Measurements from ENCODE around the gene TMEM184B. TPM values are rescaled to one million over a fixed set of nuclear protein-coding genes. Genes with fewer than 3 reads are reported as not detected.

Gene TMEM184B
- total RNA-seq, 1 experiment from 2014 or later = 89.7 TPM

DNA sequence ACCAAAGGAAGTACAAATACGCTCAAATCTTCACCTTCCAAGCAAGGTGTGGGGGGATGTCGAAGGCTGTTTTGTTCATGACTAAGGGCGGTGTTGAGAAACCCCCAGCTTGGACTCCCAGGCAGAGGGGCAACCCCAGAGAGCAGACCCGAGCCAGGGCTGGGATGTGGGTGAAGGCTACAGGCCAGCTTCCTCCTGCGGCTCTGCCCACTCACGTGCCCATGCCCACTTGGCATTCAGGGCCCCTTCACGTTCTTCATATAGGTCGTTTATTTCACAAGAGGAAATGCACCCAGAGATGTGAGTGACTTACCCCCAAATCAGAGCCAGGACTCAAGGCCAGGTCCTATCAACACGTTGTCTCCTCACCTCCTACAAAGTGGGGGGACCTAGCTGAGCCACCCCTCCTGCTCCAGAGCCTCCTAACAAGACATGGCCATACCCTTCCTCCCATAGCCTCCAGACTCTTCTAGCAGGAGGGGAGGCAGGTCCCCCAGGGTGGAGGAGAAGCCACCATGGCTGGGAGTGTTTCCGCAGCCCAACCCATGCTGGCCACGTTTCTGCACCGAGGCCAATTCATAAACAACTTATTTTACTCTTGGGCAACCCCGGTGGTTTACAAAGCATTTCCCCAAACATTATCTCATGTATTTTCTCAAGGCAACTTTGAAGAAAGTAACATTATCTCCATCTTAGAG lies 22.0 kb downstream of the TMEM184B start:
- Mint-ChIP-seq H3K4me3 (no peak overlapping the region), H3K9me3 (no peaks in the 10 kb centered on the region; the same call in 1 of the 2 replicates), H3K4me1 (no peaks in the 10 kb centered on the region), H3K36me3 (peaks cover 25% of the 10 kb centered on the region), H3K27ac (no peak overlapping the region), H3K27me3 (ENCODE audit: low read depth) (no peaks in the 10 kb centered on the region)
- ATAC-seq = no peak
- ChIA-PET POLR2A (no interaction called here), CTCF (no interaction called here)
- no peak for TF ChIP-seq MXD4 (CRISPR knock-in tag; IDR thresholded peaks at IDR 0.05; ENCODE audit: borderline replicate concordance)
- no peak for TF ChIP-seq NFYB (CRISPR knock-in tag; conservative IDR thresholded peaks at IDR 0.05; ENCODE audit: low read depth)
- TF ChIP-seq, protein P1, sequence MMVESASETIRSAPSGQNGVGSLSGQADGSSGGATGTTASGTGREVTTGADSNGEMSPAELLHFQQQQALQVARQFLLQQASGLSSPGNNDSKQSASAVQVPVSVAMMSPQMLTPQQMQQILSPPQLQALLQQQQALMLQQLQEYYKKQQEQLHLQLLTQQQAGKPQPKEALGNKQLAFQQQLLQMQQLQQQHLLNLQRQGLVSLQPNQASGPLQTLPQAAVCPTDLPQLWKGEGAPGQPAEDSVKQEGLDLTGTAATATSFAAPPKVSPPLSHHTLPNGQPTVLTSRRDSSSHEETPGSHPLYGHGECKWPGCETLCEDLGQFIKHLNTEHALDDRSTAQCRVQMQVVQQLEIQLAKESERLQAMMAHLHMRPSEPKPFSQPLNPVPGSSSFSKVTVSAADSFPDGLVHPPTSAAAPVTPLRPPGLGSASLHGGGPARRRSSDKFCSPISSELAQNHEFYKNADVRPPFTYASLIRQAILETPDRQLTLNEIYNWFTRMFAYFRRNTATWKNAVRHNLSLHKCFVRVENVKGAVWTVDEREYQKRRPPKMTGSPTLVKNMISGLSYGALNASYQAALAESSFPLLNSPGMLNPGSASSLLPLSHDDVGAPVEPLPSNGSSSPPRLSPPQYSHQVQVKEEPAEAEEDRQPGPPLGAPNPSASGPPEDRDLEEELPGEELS (CRISPR knock-in tag; IDR thresholded peaks at IDR 0.05) = no peak
- TF ChIP-seq, protein P2, sequence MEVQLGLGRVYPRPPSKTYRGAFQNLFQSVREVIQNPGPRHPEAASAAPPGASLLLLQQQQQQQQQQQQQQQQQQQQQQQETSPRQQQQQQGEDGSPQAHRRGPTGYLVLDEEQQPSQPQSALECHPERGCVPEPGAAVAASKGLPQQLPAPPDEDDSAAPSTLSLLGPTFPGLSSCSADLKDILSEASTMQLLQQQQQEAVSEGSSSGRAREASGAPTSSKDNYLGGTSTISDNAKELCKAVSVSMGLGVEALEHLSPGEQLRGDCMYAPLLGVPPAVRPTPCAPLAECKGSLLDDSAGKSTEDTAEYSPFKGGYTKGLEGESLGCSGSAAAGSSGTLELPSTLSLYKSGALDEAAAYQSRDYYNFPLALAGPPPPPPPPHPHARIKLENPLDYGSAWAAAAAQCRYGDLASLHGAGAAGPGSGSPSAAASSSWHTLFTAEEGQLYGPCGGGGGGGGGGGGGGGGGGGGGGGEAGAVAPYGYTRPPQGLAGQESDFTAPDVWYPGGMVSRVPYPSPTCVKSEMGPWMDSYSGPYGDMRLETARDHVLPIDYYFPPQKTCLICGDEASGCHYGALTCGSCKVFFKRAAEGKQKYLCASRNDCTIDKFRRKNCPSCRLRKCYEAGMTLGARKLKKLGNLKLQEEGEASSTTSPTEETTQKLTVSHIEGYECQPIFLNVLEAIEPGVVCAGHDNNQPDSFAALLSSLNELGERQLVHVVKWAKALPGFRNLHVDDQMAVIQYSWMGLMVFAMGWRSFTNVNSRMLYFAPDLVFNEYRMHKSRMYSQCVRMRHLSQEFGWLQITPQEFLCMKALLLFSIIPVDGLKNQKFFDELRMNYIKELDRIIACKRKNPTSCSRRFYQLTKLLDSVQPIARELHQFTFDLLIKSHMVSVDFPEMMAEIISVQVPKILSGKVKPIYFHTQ (CRISPR knock-in tag; IDR thresholded peaks at IDR 0.05) = no peak
- TF ChIP-seq ZNF317 (CRISPR knock-in tag; IDR thresholded peaks at IDR 0.05; ENCODE audit: borderline replicate concordance, low read depth) = no peak
- TF ChIP-seq NR1H2 (CRISPR knock-in tag; IDR thresholded peaks at IDR 0.05) = no peak
- TF ChIP-seq ZBTB21 (CRISPR knock-in tag; IDR thresholded peaks at IDR 0.05; ENCODE audit: borderline replicate concordance) = no peak
- no peak for TF ChIP-seq MLX (CRISPR knock-in tag; IDR thresholded peaks at IDR 0.05)
- TF ChIP-seq, protein P3, sequence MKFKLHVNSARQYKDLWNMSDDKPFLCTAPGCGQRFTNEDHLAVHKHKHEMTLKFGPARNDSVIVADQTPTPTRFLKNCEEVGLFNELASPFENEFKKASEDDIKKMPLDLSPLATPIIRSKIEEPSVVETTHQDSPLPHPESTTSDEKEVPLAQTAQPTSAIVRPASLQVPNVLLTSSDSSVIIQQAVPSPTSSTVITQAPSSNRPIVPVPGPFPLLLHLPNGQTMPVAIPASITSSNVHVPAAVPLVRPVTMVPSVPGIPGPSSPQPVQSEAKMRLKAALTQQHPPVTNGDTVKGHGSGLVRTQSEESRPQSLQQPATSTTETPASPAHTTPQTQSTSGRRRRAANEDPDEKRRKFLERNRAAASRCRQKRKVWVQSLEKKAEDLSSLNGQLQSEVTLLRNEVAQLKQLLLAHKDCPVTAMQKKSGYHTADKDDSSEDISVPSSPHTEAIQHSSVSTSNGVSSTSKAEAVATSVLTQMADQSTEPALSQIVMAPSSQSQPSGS (CRISPR knock-in tag; IDR thresholded peaks at IDR 0.05; ENCODE audit: borderline replicate concordance, low read depth) = no peak
- TF ChIP-seq ZNF396 (CRISPR knock-in tag; IDR thresholded peaks at IDR 0.05; ENCODE audit: borderline replicate concordance) = no peak
- no peak for TF ChIP-seq IRF2 (CRISPR knock-in tag; IDR thresholded peaks at IDR 0.05; ENCODE audit: borderline replicate concordance, low read depth)
- no peak for TF ChIP-seq ZNF671 (CRISPR knock-in tag; IDR thresholded peaks at IDR 0.05)
- TF ChIP-seq ZNF121 (CRISPR knock-in tag; IDR thresholded peaks at IDR 0.05) = no peak
- no peak for TF ChIP-seq PRRX2 (CRISPR knock-in tag; IDR thresholded peaks at IDR 0.05)
- TF ChIP-seq RORB (CRISPR knock-in tag; IDR thresholded peaks at IDR 0.05) = no peak
- TF ChIP-seq TEAD1 (CRISPR knock-in tag; IDR thresholded peaks at IDR 0.05) = no peak
- no peak for TF ChIP-seq SP1 (CRISPR knock-in tag; conservative IDR thresholded peaks at IDR 0.05)
- no peak for TF ChIP-seq MAX (CRISPR knock-in tag; IDR thresholded peaks at IDR 0.05)
- no peak for TF ChIP-seq NFATC4 (CRISPR knock-in tag; IDR thresholded peaks at IDR 0.05)
- no peak for TF ChIP-seq TEAD4 (CRISPR knock-in tag; IDR thresholded peaks at IDR 0.05)
- DNase-seq (ENCODE audit: low spot score) = no peak

Measured in WTC11 (cell line).